NCI-H187 treated with DMSO at 0.1 percent for 48 hours (cell line): ENCODE measurements around the gene GRM7.

Experiments used
- DNase-seq: peaks from one replicate; lab custom pipeline; 2025; lab: John Stamatoyannopoulos, UW

The GRM7 gene

GRCh38 chr3:7400360-7400759 lies 539.4 kb downstream of the GRM7 start:
- no peak for DNase-seq

- DNase-seq, result no peak
These were observed 540.5 kb downstream of the GRM7 start for GRCh38 chr3:7401418-7401817.

GRCh38 chr3:7407107-7407506 lies 546.2 kb downstream of the GRM7 start:
- DNase-seq, result no peak

GRCh38 chr3:7410782-7411181 lies 549.9 kb downstream of the GRM7 start:
- no peak for DNase-seq

- no peak for DNase-seq
These were observed 560.1 kb downstream of the GRM7 start for GRCh38 chr3:7421065-7421464.

- no peak for DNase-seq
These were observed 562.1 kb downstream of the GRM7 start for GRCh38 chr3:7423036-7423435.

- no peak for DNase-seq
These were observed 563.1 kb downstream of the GRM7 start for GRCh38 chr3:7423995-7424394.

- DNase-seq, result no peak
These were observed 567.3 kb downstream of the GRM7 start for GRCh38 chr3:7428206-7428718.

GRCh38 chr3:7432610-7433009 lies 571.7 kb downstream of the GRM7 start:
- DNase-seq, result no peak

- no peak for DNase-seq
These were observed 572.2 kb downstream of the GRM7 start for GRCh38 chr3:7433073-7433472.

- DNase-seq, result no peak
These were observed 575.6 kb downstream of the GRM7 start for GRCh38 chr3:7436542-7436941.

- DNase-seq, result no peak
These were observed 576.3 kb downstream of the GRM7 start for GRCh38 chr3:7437231-7437630.

- no peak for DNase-seq
These were observed 578.3 kb downstream of the GRM7 start for GRCh38 chr3:7439101-7439680.

- no peak for DNase-seq
These were observed 584.0 kb downstream of the GRM7 start for GRCh38 chr3:7444886-7445285.

- DNase-seq, result no peak
These were observed 584.4 kb downstream of the GRM7 start for GRCh38 chr3:7445331-7445730.

- no peak for DNase-seq
These were observed 586.4 kb downstream of the GRM7 start for GRCh38 chr3:7447197-7447769.

GRCh38 chr3:7456386-7456785 lies 595.5 kb downstream of the GRM7 start:
- DNase-seq, result no peak

GRCh38 chr3:7461202-7461825 lies 600.4 kb downstream of the GRM7 start:
- DNase-seq, result no peak

GRCh38 chr3:7469866-7470265 lies 609.0 kb downstream of the GRM7 start:
- DNase-seq, result no peak

GRCh38 chr3:7484636-7485035 lies 623.7 kb downstream of the GRM7 start:
- no peak for DNase-seq

GRCh38 chr3:7487763-7488162 lies 626.8 kb downstream of the GRM7 start:
- no peak for DNase-seq

- no peak for DNase-seq
These were observed 628.5 kb downstream of the GRM7 start for GRCh38 chr3:7489417-7489816.

- no peak for DNase-seq
These were observed 637.8 kb downstream of the GRM7 start for GRCh38 chr3:7498715-7499114.

- no peak for DNase-seq
These were observed 642.5 kb downstream of the GRM7 start for GRCh38 chr3:7503431-7503830.
